Vagina (tissue), 2 donors: Measurements from ENCODE around the gene SETBP1.

Source experiments
- CTCF ChIP-seq, 3 experiments: fragments of 450-650 bp in 2 of 3; fragments of 200-600 bp in 1 of 3; sonication (generic) in 1 of 3; IDR thresholded peaks; one replicate each; pipeline ENCODE4 v1.5.1; 2017 to 2019; ENCODE audit warnings: antibody characterized with exemption in 3 of 3, mild to moderate bottlenecking in 2 of 3, moderate library complexity in 2 of 3
- POLR2A ChIP-seq, 2 donors: fragments of 450-650 bp; IDR thresholded peaks; one replicate each; pipeline ENCODE4 v1.6.1; 2017; ENCODE audit warnings: antibody characterized with exemption in 2 of 2, mild to moderate bottlenecking in 2 of 2, moderate library complexity in 2 of 2
- POLR2AphosphoS5 ChIP-seq, 2 donors: sonication (generic); formaldehyde crosslinking; IDR thresholded peaks; one replicate each; pipeline ENCODE4 v1.9.0; 2017; ENCODE audit warnings: antibody characterized with exemption in 2 of 2, mild to moderate bottlenecking in 2 of 2, low read depth in 1 of 2; ENCODE audit not compliant: insufficient read depth in 1 of 2

DNA sequence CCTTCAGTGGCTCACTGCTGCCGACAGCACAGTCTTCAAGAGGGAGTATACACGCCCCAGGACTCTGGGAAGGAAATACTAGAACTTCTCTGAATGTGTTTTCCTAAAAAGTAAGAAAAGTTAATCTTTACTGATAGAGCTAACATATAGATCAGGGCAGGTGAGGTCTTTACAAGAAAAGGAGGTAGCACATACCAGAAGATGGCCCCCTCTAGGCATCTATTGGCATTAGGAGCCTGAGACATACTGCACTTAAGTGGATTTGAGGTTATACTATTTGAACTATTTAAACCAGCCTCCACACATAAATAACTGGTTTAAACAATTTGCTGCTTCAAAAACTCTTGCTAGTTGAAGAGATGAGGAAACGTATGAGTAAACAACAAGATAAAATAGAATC is 406.1 kb downstream of the SETBP1 start:
- TF ChIP-seq CTCF (IDR thresholded peaks at IDR 0.05) (no peak), POLR2AphosphoS5 (IDR thresholded peaks at IDR 0.05; ENCODE audit: insufficient read depth in 1 of 2, low read depth in 1 of 2) (no peak), POLR2A (IDR thresholded peaks at IDR 0.05) (no peak)
